Amniotic epithelial cell (primary cell): ENCODE measurements around the gene VAPA.

Experiments used
- DNase-seq: peaks from one replicate; pipeline ENCODE4 v3.0.0-alpha.2; 2010; ENCODE audit warnings: low read depth

VAPA gene, protein sequence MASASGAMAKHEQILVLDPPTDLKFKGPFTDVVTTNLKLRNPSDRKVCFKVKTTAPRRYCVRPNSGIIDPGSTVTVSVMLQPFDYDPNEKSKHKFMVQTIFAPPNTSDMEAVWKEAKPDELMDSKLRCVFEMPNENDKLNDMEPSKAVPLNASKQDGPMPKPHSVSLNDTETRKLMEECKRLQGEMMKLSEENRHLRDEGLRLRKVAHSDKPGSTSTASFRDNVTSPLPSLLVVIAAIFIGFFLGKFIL

GRCh38 chr18:9913526-9914333, at the start of gene VAPA:
VAPA (plus strand) TSS chr18:9914016; CDS start chr18:9914257, 241 bp downstream.
- peak; percentile 92 for DNase-seq

GRCh38 chr18:9865764-9866490, 47.9 kb upstream of the VAPA start:
- DNase-seq: no peak

GRCh38 chr18:9866627-9867026, 47.2 kb upstream of the VAPA start:
- DNase-seq: no peak

- DNase-seq: peak; percentile 60
Observed at GRCh38 chr18:9867071-9867594, 46.7 kb upstream of the VAPA start.

- peak; percentile 86 for DNase-seq
Observed at GRCh38 chr18:9868857-9869714, 44.7 kb upstream of the VAPA start.

- DNase-seq: peak; percentile 97
Observed at GRCh38 chr18:9869715-9870430, 43.9 kb upstream of the VAPA start.

DNA sequence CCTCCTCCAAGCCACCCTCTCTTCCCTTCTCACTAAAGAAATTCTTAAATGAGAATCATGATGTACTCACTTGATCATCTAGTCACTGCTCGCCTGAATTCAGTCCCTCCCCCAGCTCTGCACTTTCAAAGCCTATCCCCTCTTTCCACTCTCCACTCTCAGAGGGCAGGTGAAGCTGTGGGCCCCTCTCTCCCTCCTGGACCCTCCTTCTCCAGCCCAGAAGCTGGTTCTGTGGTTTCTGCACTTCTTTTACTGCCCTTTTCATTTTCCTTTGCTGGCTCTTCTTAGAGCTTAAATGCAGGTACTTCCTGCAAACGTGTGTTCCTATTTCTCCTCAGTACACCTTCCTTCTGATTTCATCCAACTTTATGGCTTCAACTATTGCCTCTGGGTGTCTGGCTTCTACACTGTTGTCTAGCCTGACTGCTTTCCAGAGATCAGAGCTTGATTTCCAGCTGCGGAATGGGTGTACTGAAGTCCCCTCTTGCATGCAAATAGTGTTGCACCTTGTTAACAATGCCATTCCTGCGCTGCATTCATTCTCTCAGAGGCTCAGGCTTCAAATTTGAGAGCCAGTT, 43.3 kb upstream of the VAPA start:
- no peak for DNase-seq

DNA sequence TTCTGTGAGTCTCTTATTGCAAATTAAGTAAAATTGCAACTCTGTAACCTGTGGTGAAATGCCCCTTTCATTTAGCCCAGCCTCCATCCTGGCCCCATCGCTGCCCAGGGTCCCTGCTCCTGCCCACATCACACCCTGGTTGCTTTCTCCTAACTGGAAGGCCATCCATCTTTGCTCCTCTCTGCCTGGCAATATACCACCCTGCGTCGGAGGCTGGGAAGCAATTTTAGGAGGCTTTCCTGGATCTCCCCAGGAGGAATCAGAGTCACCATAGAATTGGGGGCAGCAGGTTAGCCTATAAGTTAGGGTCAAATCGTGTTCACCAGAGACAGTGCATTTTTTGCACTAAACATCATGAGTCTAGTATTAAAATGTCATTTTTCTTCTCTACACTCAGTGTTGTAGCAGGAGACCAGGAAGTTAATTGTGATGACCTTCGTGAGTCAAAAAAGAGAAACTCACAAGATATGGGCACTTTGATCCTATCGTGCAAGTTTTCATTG, 42.5 kb upstream of the VAPA start:
- DNase-seq: no peak

DNA sequence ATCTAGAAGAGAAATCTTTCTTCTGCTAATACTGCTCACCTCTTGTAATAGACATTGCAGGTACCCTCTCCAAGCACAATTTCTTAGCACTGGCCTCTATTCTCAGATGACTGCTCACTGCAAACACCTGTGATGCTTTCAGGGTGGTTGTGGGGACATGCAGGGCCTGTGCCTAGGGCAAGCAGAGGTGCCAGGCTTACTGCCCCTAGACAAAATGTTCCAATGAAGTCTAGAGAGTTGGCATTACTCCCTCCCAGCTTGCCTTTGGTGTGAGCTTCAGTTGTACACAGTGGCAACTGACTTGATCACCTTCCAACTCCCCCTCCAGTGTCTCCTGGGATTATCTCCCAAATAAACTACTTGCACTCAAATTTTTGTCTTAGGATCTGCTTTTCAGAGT, 41.0 kb upstream of the VAPA start:
- no peak for DNase-seq

GRCh38 chr18:9874728-9875127, 39.1 kb upstream of the VAPA start:
- DNase-seq: no peak

DNA sequence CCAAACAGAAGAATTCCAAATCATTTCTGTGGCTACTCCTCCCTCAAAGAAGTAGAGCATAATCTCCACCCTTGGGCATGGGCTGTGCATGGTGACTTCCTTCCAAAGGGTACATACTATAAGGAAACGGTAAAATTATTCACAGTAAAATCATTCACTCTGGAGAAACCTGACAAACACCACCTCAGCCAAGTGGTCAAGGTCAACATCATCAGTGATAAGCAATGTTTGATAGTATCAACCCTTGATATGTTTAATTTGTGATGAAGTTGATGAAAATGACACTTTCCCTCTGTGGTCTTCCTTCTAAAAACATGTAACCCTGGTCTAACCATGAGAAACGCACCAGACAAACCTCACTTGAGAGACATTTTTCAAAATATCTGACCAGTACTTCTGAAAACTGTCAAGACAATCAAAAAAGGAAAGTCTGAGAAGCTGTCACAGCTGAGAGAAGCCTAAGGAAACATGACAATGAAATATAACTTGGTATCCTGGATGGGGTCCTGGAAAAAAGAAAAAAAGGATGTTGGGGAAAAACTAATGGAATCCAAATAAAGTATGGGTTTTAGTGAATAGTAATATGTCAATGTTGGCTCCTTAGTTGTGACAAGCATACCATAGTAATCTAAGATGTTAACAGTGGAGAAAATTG, 37.5 kb upstream of the VAPA start:
- DNase-seq: no peak

DNA sequence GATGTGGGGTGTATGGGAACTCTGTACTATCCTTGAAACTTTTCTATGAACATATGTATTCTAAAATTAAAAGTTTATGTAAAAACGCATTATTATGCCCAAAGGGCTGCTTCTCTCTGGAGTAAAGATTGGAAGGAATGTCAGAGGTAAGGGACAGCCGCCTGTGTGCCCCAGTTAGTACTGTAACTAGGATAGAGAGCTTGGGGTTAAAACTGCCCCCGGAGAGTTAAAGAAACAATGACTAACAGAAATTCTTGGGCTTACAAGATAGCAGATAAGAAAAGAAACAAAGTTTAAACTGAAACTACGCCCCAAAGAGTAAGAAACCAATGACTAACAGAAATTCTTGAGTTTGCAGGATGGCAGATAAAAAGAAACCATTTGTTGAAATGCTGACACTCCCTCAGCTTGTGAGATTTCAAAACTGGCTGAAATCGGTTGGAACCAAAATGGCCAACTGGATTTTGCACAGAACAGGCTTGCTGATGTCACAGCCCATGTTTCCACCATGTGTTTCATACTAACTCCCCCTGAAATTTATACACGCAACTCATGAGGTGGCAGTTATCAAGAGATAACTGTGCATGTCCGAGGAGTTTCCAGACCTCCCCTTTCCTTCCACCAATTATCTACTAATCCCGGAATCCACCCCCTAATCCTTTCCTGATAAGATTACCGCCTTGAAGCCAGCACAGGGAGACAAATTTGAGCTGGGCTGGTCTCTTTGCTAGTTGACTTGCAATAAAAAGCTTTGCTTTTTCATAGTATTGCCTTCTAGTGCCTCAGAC, 36.8 kb upstream of the VAPA start:
- peak; percentile 100 for DNase-seq

GRCh38 chr18:9877655-9878014, 36.2 kb upstream of the VAPA start:
- DNase-seq: no peak

- DNase-seq: no peak
Observed at GRCh38 chr18:9878095-9878494, 35.7 kb upstream of the VAPA start.

GRCh38 chr18:9878783-9879242, 35.0 kb upstream of the VAPA start:
- no peak for DNase-seq

GRCh38 chr18:9884090-9884489, 29.7 kb upstream of the VAPA start:
- no peak for DNase-seq

DNA sequence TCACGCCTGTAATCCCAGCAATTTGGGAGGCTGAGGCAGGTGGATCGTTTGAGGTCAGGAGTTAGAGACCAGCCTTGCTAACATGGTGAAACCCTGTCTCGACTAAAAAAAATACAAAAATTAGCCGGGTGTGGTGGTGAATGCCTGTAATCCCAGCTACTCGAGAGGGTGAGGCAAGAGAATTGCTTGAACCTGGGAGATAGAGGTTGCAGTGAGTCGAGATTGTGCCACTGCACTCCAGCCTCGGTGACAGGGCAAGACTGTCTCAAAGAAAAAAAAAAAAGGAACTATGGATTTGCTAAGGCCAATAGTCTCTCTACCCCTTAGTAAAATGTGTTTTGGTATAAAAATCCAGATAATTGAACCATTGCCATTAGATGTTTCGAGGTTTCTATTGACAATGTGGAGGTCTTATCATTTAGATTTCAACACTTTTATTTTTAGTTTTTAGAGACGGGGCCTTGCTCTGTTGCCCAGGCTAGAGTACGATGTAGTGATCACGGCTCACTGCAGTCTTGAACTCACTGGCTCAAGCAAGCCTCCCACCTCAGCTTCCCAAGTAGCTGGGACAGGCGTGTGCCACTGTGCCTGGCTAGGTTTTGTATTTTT, 29.2 kb upstream of the VAPA start:
- DNase-seq: no peak

- peak; percentile 67 for DNase-seq
Observed at GRCh38 chr18:9885170-9886004, 28.4 kb upstream of the VAPA start, which contains the start of gene TXNDC2. TXNDC2 (plus strand) TSS chr18:9885973; CDS start chr18:9886681, 708 bp downstream.
